D721Med (cell line): ENCODE results near the gene TMEM235.

Source experiments
- DNase-seq: peaks from one replicate; pipeline ENCODE4 v3.0.0; 2011; ENCODE audit warnings: low spot score; ENCODE audit not compliant: insufficient read length
- FAIRE-seq: peaks from 2 replicates; lab custom pipeline; 2011; peaks lifted over from hg19 to GRCh38; lab: Jason Lieb, UNC
- CTCF ChIP-seq: IDR thresholded peaks from 2 replicates; pipeline ENCODE4 v1.5.1; 2012; ENCODE audit warnings: mild to moderate bottlenecking, control low read depth; ENCODE audit not compliant: insufficient read depth; ENCODE audit errors: missing control alignments

TMEM235 gene

DNA sequence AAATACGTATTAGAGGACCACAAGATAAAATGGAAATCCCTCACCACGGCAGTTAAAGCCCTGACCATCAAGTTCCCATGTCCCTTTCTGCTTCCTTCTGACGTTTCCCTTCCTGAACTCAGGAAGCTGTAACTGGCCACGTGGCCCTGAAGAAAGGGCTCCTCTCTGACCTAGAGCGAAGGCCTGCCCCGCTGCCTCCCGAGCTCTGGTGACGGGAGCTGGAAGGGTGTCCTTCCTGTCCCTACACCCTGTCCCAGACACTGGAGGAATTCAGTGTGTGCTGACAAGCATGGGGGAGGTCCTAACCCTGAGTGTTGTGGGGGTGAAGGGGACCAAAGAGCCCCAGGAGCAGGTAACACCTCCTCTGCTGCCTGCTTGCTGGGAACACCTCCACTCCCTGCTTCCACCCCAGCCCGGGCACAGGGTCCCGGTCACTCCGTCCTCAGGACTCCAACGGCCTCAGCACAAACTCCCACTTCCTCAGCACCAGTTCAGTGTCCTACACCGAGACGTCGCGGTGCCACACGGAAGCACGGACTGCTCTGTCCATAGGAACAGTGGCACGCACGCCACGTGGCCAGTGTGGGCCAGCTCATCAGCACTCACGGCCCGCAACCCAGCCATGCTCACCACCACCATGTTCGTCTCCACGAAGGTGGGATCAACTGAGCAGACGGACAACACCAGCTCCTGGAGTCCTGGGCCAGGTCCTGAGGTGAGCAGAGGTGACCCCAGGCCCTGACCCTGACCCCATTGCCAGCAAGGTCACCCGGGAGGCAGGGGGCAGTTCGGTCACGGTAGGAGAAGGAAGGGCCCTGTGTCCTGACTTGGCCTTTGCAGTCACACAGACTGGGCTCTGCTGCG lies 16.9 kb downstream of the TMEM235 start:
- FAIRE-seq (no peak), DNase-seq (no peak)
- TF ChIP-seq CTCF: no peak

- no peak for DNase-seq
Measured at GRCh38 chr17:78249074-78249817, 17.8 kb downstream of the TMEM235 start.

DNA sequence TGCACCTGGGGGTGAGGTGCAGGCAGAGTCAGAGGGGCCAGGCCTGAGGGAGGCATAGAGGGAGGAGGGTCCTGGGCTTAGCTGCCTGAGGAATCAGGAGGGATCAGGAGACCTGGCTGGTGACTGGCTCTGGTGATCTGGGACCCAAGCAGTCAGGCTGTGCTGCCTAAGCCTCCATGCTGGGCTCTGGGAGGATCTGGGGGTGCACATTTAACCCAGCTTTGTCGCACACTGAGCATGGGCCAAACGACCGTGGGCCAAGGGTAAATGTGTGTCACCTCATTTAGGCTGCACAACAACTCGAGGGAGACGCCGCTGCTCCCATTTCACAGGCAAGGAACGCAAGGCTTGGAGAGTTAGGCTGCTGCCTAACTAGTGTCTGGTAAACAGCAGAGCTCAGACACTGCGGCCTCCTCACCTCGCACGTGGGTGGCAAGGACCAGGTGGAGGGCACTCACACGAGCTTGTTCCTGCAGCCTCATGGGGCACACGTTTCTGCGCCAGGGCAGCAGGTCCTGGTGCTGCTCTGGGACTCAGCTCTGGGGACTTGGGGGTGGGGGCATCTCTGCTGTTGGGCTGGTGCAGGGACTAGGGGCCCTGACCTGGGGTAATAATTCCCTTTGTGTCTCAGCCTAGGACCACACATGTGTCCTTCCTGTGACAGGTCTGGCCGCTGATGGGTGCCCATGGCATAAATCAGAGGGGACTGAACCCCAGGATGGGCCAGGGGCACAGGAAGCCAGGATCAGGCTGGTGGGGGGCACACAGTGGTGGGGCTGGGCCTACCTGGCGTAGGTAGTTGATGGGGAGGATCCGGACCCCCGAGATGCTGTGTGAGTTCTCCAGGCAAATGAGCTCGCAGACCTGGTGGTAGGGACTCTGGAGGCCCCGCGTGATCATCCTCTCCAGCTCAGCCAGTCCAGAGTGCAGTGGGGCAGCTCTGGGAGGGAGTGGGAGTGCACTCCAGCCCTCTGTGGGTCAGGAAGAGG lies 18.7 kb downstream of the TMEM235 start:
- DNase-seq: no peak
- no peak for FAIRE-seq
- TF ChIP-seq CTCF: no peak

More at GRCh38 chr17:78249074-78249817, 17.8 kb downstream of the TMEM235 start:
- TF ChIP-seq CTCF: no peak
- FAIRE-seq: no peak

GRCh38 chr17:78250891-78251772 lies 19.7 kb downstream of the TMEM235 start:
- peak; percentile 99 for TF ChIP-seq CTCF
- FAIRE-seq (no peak), DNase-seq (peak; percentile 99)

DNA sequence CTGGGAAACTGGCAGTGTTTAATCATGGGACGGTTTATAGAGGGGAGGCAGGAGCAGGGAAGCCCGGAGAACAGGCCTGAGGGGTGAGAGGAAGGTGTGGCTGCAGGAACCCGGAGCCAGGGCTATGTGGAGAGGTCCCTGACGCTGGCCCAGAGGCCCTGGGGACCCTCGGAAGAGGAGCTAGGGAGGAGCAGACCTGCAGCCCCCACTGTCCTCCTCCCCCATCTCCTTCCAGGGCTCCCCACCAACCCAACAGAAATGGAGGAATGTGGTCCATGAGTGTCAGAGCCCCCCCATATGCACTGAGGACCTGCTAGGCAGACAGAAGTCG lies 20.3 kb downstream of the TMEM235 start:
- no peak for TF ChIP-seq CTCF
- DNase-seq: no peak
- FAIRE-seq: no peak

DNA sequence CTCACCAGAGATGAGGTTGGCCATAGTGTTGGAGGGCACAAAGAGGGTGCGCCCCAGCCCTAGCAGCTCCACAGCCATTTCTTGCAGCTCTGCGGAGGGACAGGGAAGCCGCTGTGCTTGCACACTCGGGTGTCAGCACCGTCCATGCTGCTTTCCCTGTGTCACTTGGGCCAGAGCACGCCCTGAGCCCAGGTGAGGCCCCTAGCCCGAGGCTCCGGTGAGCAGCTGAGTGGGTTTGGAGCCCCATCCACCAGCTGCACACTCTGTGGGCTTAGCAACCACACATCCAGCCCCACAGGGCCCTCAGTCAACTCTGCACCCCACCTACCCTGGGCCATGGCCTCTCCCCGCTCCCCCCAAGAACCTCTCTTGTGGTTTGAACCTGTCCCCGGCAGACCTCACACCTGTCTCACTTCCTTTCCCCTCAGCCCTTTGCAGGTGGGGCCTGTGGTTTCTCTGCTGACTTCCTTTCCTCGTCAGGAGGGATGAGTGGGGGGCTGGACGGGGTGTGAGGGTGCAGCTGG lies 20.7 kb downstream of the TMEM235 start:
- FAIRE-seq: no peak
- TF ChIP-seq CTCF: no peak

More for the DNA sequence above, 20.7 kb downstream of the TMEM235 start:
- DNase-seq: no peak
